K562 (cell line): ENCODE measurements around the gene ZNF597. TPM values are rescaled to one million over a fixed set of nuclear protein-coding genes. Genes with fewer than 3 reads are reported as not detected.

Experiments used
- CTCF ChIP-seq, 3 experiments: IDR thresholded peaks in 2 of 3; conservative IDR thresholded peaks in 1 of 3; 2 replicates each; pipeline ENCODE4 v1.5.1; 2011 to 2012; ENCODE audit warnings: low read length in 3 of 3, mild to moderate bottlenecking in 3 of 3, control low read depth in 2 of 3, improper control_type of control experiment in 1 of 3, inconsistent platforms in 1 of 3, low read depth in 1 of 3, mixed read lengths in 1 of 3, moderate library complexity in 1 of 3; ENCODE audit not compliant: insufficient read depth in 2 of 3
- DACH1 ChIP-seq: fragments of 450-650 bp; IDR thresholded peaks from 2 replicates; pipeline ENCODE4 v1.6.1; 2018; ENCODE audit not compliant: partially characterized antibody
- ETV1 ChIP-seq: fragments of 450-650 bp; conservative IDR thresholded peaks from 2 replicates; pipeline ENCODE4 v1.6.1; 2016; ENCODE audit warnings: missing genetic modification characterization, control low read depth, low read depth, missing compliant biosample characterization
- GABPB1 ChIP-seq: sonication (generic); formaldehyde crosslinking; IDR thresholded peaks from 2 replicates; pipeline ENCODE4 v1.8.0; 2022; ENCODE audit warnings: mild to moderate bottlenecking, missing genetic modification reagents
- HCFC1 ChIP-seq: IDR thresholded peaks from 2 replicates; pipeline ENCODE4 v1.6.1; 2012; ENCODE audit warnings: low read depth, low read length, improper control_type of control experiment
- HEY1 ChIP-seq: fragments of 250-450 bp; sonication (Bioruptor Pico); IDR thresholded peaks from 2 replicates; pipeline ENCODE4 v1.5.0; 2020; ENCODE audit warnings: mild to moderate bottlenecking, moderate library complexity, borderline replicate concordance
- MEIS2 ChIP-seq: fragments of 450-650 bp; IDR thresholded peaks from 2 replicates; pipeline ENCODE4 v1.6.1; 2014; ENCODE audit warnings: mild to moderate bottlenecking; ENCODE audit not compliant: partially characterized antibody
- NFIX ChIP-seq: fragments of 250-450 bp; sonication (Bioruptor Pico); IDR thresholded peaks from 2 replicates; pipeline ENCODE4 v1.4.0; 2020; ENCODE audit warnings: low read depth, mild to moderate bottlenecking, moderate library complexity
- RFX1 ChIP-seq: fragments of 450-650 bp; IDR thresholded peaks from 2 replicates; pipeline ENCODE4 v1.6.1; 2016; ENCODE audit warnings: mild to moderate bottlenecking, moderate library complexity
- SMARCE1 ChIP-seq: fragments of 450-650 bp; IDR thresholded peaks from 2 replicates; pipeline ENCODE4 v1.7.1; 2016; ENCODE audit warnings: mild to moderate bottlenecking
- ZNF146 ChIP-seq: IDR thresholded peaks from one replicate; pipeline ENCODE4 v1.6.1; 2018; ENCODE audit warnings: missing compliant biosample characterization; ENCODE audit not compliant: unreplicated experiment
- ZNF212 ChIP-seq: fragments of 450-650 bp; formaldehyde crosslinking; IDR thresholded peaks from 2 replicates; pipeline ENCODE4 v1.4.0; 2020; ENCODE audit warnings: mild to moderate bottlenecking
- ZNF224 ChIP-seq: sonication (generic); formaldehyde crosslinking; IDR thresholded peaks from 2 replicates; pipeline ENCODE4 v1.8.0; 2022; ENCODE audit warnings: mild to moderate bottlenecking, missing genetic modification reagents
- ZNF232 ChIP-seq: sonication (generic); formaldehyde crosslinking; IDR thresholded peaks from 2 replicates; pipeline ENCODE4 v1.8.0; 2022; ENCODE audit warnings: mild to moderate bottlenecking, missing genetic modification reagents
- ZNF583 ChIP-seq: fragments of 250-450 bp; sonication (Bioruptor Pico); IDR thresholded peaks from 2 replicates; pipeline ENCODE4 v1.4.0; 2020
- ZNF785 ChIP-seq: fragments of 250-450 bp; sonication (Bioruptor Pico); IDR thresholded peaks from 2 replicates; pipeline ENCODE4 v1.4.0; 2020; ENCODE audit warnings: mild to moderate bottlenecking
- polyA plus RNA-seq, 8 experiments: library from polyadenylated mRNA; depleted of rRNA in 4 of 8; stranded (reverse) in 5 of 8; unstranded in 3 of 8; fragments of >200 nt; fragmentation: Nextera tagmentation in 2 of 8; fragmentation: Illumina TruSeq in 1 of 8; extraction: Ambion mirVana in 2 of 8; extraction: Trizol in 1 of 8; gene quantifications; 2 replicates each; pipeline versions ENCODE4 v1.2.1 to v1.2.3, GENCODE V29; 2011 to 2014; ENCODE audit warnings: inconsistent platforms in 1 of 8, missing spikeins in 1 of 8
- total RNA-seq, 7 experiments: library from RNA; depleted of rRNA in 6 of 7; stranded (reverse); fragments of >200 nt in 6 of 7; fragmentation: Illumina TruSeq in 2 of 7; extraction: Trizol in 2 of 7; gene quantifications; 2 replicates each; pipeline versions ENCODE4 v1.2.1 to v1.2.3, GENCODE V29; 2011 to 2021; ENCODE audit warnings: low replicate concordance in 1 of 7
- TF ChIP-seq, protein P1 (sequence below), 2 experiments: fragments of 450-650 bp in 1 of 2; sonication (generic) in 1 of 2; formaldehyde crosslinking in 1 of 2; IDR thresholded peaks; 2 replicates each; pipeline versions ENCODE4 v1.7.1 to v1.9.0; 2016 to 2022; ENCODE audit warnings: inconsistent platforms in 1 of 2, mild to moderate bottlenecking in 1 of 2, missing genetic modification reagents in 1 of 2
- TF ChIP-seq, protein P2 (sequence below): fragments of 250-450 bp; sonication (Bioruptor Pico); IDR thresholded peaks from 2 replicates; pipeline ENCODE4 v1.8.0; 2022; ENCODE audit warnings: inconsistent platforms, mild to moderate bottlenecking, moderate library complexity, borderline replicate concordance

ZNF597 gene
- total and polyA plus RNA-seq, 9 of the 15 experiments (the other 6 are each of a cell fraction or from before 2014, with no cell fraction given), result 0.14 to 0.68 (median 0.42) TPM

- TF ChIP-seq, protein P1, sequence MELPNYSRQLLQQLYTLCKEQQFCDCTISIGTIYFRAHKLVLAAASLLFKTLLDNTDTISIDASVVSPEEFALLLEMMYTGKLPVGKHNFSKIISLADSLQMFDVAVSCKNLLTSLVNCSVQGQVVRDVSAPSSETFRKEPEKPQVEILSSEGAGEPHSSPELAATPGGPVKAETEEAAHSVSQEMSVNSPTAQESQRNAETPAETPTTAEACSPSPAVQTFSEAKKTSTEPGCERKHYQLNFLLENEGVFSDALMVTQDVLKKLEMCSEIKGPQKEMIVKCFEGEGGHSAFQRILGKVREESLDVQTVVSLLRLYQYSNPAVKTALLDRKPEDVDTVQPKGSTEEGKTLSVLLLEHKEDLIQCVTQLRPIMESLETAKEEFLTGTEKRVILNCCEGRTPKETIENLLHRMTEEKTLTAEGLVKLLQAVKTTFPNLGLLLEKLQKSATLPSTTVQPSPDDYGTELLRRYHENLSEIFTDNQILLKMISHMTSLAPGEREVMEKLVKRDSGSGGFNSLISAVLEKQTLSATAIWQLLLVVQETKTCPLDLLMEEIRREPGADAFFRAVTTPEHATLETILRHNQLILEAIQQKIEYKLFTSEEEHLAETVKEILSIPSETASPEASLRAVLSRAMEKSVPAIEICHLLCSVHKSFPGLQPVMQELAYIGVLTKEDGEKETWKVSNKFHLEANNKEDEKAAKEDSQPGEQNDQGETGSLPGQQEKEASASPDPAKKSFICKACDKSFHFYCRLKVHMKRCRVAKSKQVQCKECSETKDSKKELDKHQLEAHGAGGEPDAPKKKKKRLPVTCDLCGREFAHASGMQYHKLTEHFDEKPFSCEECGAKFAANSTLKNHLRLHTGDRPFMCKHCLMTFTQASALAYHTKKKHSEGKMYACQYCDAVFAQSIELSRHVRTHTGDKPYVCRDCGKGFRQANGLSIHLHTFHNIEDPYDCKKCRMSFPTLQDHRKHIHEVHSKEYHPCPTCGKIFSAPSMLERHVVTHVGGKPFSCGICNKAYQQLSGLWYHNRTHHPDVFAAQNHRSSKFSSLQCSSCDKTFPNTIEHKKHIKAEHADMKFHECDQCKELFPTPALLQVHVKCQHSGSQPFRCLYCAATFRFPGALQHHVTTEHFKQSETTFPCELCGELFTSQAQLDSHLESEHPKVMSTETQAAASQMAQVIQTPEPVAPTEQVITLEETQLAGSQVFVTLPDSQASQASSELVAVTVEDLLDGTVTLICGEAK (IDR thresholded peaks at IDR 0.05), result peak; percentile 95
- TF ChIP-seq, protein P1 (CRISPR knock-in tag; IDR thresholded peaks at IDR 0.05), result no peak
- no peak for TF ChIP-seq ZNF146 (CRISPR knock-in tag)
- no peak for TF ChIP-seq SMARCE1
- no peak for TF ChIP-seq ZNF212 (CRISPR knock-in tag)
- TF ChIP-seq DACH1, result no peak
- peak; percentile 13 for TF ChIP-seq MEIS2
- no peak for TF ChIP-seq ZNF785 (CRISPR knock-in tag)
- no peak for TF ChIP-seq ZNF583 (CRISPR knock-in tag)
- 0 out of 2 replicates have a peak, but pooled peaks have one; percentile 7 for TF ChIP-seq HCFC1
- no peak for TF ChIP-seq ZNF232
- no peak for TF ChIP-seq ZNF224 (CRISPR knock-in tag)
- TF ChIP-seq HEY1 (CRISPR knock-in tag), result no peak
- peak; percentile 66 for TF ChIP-seq ETV1 (tag)
- no peak for TF ChIP-seq NFIX
- no peak for TF ChIP-seq RFX1
- TF ChIP-seq CTCF (IDR thresholded peaks at IDR 0.05 in 2 of 3, conservative IDR thresholded peaks at IDR 0.05 in 1 of 3; ENCODE audit: insufficient read depth in 2 of 3, low read depth in 1 of 3, low read length in 3 of 3), result no peak
- TF ChIP-seq GABPB1, result peak; percentile 93
- TF ChIP-seq, protein P2, sequence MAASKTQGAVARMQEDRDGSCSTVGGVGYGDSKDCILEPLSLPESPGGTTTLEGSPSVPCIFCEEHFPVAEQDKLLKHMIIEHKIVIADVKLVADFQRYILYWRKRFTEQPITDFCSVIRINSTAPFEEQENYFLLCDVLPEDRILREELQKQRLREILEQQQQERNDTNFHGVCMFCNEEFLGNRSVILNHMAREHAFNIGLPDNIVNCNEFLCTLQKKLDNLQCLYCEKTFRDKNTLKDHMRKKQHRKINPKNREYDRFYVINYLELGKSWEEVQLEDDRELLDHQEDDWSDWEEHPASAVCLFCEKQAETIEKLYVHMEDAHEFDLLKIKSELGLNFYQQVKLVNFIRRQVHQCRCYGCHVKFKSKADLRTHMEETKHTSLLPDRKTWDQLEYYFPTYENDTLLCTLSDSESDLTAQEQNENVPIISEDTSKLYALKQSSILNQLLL (CRISPR knock-in tag), result no peak
Measured at GRCh38 chr16:3431779-3432219, 11.5 kb downstream of the ZNF597 start (continued).
